Astrocyte of the spinal cord (primary cell): ENCODE results near the gene PSORS1C1.

Source experiments
- DNase-seq: peaks from one replicate; pipeline ENCODE4 v3.0.0; 2011; ENCODE audit warnings: low read depth, low spot score
- H3K4me3 ChIP-seq: 2 replicates; pipeline ENCODE4 v1.5.1; 2011; ENCODE audit warnings: low read depth, mild to moderate bottlenecking, low read length, moderate library complexity
- CTCF ChIP-seq: IDR thresholded peaks from 2 replicates; pipeline ENCODE4 v1.5.1; 2012; ENCODE audit warnings: low read depth, mild to moderate bottlenecking, low read length, inconsistent platforms
- in situ Hi-C: cut with HindIII; loops from 2 replicates; pipeline ENCODE4 v1.10.0; 2017; ENCODE audit warnings: low sequenced_read_pairs

Gene PSORS1C1

GRCh38 chr6:31132806-31133205, 18.2 kb downstream of the PSORS1C1 start:
- no peak overlapping the region for H3K4me3 ChIP-seq
- in situ Hi-C loops = no loop called here
- no peak for DNase-seq
- no peak for TF ChIP-seq CTCF

GRCh38 chr6:31135710-31136109, 21.1 kb downstream of the PSORS1C1 start:
- no peak overlapping the region for H3K4me3 ChIP-seq
- in situ Hi-C loops = no loop called here
- TF ChIP-seq CTCF = no peak
- no peak for DNase-seq

- H3K4me3 ChIP-seq = no peak within 1 kb of the TSS
- no peak for TF ChIP-seq CTCF
- in situ Hi-C loops = no loop called here
- no peak for DNase-seq
Observed at GRCh38 chr6:31138982-31139381, 24.4 kb downstream of the PSORS1C1 start, which contains the start of gene PSORS1C2. PSORS1C2 (minus strand) TSS chr6:31139066; CDS start chr6:31139026, 40 bp downstream.

- DNase-seq = no peak
- in situ Hi-C loops = no loop called here
- TF ChIP-seq CTCF = no peak
- no peak overlapping the region for H3K4me3 ChIP-seq
Observed at GRCh38 chr6:31139599-31139998, 25.0 kb downstream of the PSORS1C1 start.

DNA sequence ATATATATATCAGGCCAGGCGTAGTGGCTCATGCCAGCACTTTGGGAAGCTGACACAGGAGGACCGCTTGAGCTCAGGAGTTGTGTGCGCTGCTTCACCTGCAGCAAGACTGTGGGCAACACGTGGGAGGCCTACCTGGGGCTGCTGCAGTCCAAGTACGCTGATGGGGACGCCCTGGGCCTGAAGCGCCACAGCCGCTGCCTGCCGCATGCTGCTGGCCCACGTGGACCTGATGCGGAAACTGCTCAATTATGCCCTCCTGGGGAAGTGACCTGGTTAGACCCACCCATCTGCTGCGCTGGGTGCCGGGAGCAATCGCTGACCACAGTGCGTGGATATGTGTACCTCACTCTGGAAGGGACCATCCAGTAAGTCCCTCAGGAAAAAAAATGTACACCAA, 26.0 kb downstream of the PSORS1C1 start:
- TF ChIP-seq CTCF = no peak
- in situ Hi-C loops = no loop called here
- no peak overlapping the region for H3K4me3 ChIP-seq
- DNase-seq = no peak

DNA sequence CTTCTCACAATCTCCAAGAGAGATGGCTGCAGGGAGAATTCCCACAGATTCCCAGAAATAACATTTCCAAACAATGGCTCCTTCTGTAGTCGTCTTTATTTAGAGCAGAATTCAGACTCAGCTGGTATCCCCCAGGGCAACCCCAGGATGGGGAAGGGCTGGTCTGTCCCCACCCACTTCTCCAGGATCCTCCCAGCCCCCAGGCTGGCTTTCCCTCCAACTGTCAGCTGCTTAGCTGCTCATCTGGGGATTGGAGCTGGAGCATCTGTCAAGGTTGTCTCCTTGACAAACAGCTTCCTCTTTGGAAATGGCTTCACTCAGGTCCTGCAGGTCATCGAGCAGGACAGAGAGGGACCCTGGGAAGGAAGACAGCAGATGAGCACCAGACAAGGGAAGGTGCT, 27.8 kb downstream of the PSORS1C1 start:
- no peak for DNase-seq
- in situ Hi-C loops = no loop called here
- H3K4me3 ChIP-seq = no peak overlapping the region
- TF ChIP-seq CTCF = no peak

DNA sequence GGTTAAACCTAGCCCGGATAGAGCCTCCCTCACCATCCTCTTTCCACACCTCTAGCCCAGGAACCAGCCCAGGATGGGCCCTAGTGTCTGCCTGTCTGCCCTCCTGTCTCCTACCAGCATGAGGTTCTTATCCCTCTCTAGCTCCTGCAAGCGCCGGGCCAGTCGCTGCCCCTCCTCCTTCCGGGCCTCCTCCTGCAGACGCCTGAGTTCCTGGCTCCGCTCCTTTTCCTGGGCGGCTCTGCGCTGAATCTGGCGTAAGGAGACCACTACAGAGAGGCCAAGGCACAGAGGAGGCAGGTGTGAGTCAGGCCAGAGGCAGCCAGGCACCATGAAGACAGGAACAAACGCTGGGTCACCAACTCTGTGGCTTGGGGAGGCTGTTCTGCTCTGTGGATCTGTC, 28.5 kb downstream of the PSORS1C1 start:
- in situ Hi-C loops = no loop called here
- H3K4me3 ChIP-seq = no peak overlapping the region
- TF ChIP-seq CTCF = no peak
- DNase-seq = peak; percentile 71
